Neural cell (in vitro differentiated cells): Measurements from ENCODE around the gene AEBP2.

Source experiments
- CTCF ChIP-seq: fragments of 450-650 bp; IDR thresholded peaks from 2 replicates; pipeline ENCODE4 v1.5.1; 2014; ENCODE audit warnings: antibody characterized with exemption, mild to moderate bottlenecking, moderate library complexity; ENCODE audit not compliant: poor library complexity, severe bottlenecking
- EP300 ChIP-seq: fragments of 450-650 bp; conservative IDR thresholded peaks from 2 replicates; pipeline ENCODE4 v1.6.1; 2014; ENCODE audit warnings: antibody characterized with exemption, mild to moderate bottlenecking, moderate library complexity; ENCODE audit not compliant: poor library complexity, severe bottlenecking
- EZH2 ChIP-seq: fragments of 200-600, 300-800 bp; shearing (Covaris generic), sonication (generic); IDR thresholded peaks from 2 replicates; pipeline ENCODE4 v1.6.1; 2014; ENCODE audit warnings: antibody characterized with exemption, low read length, borderline replicate concordance, mild to moderate bottlenecking; ENCODE audit not compliant: insufficient read depth, poor library complexity, severe bottlenecking
- POLR2AphosphoS5 ChIP-seq: IDR thresholded peaks from 2 replicates; pipeline ENCODE4 v1.6.1; 2012
- RAD21 ChIP-seq: fragments of 450-650 bp; conservative IDR thresholded peaks from 2 replicates; pipeline ENCODE4 v1.6.1; 2014; ENCODE audit warnings: antibody characterized with exemption, mild to moderate bottlenecking, moderate library complexity
- SMC3 ChIP-seq: fragments of 450-650 bp; conservative IDR thresholded peaks from 2 replicates; pipeline ENCODE4 v1.6.1; 2014; ENCODE audit warnings: antibody characterized with exemption, mild to moderate bottlenecking, moderate library complexity; ENCODE audit not compliant: poor library complexity
- TAF1 ChIP-seq: IDR thresholded peaks from 2 replicates; pipeline ENCODE4 v1.6.1; 2012; ENCODE audit warnings: low read depth

- TF ChIP-seq CTCF (no peak), TAF1 (no peak), SMC3 (no peak), EP300 (no peak), EZH2 (no peak), POLR2AphosphoS5 (no peak), RAD21 (no peak)
These were observed 75.9 kb downstream of the AEBP2 start for GRCh38 chr12:19515179-19515578.
